H9 (cell line): Measurements from ENCODE around the gene DNASE1L2. TPM values are rescaled to one million over a fixed set of nuclear protein-coding genes. Genes with fewer than 3 reads are reported as not detected.

ENCODE experiments used
- DNase-seq: peaks from one replicate; pipeline ENCODE4 v3.0.0-alpha.2; 2017
- H2AFZ ChIP-seq: one replicate; pipeline ENCODE4 v1.6.1; 2013; ENCODE audit warnings: mild to moderate bottlenecking, low read length, control low read depth, moderate library complexity
- H2AK5ac ChIP-seq: 2 replicates; pipeline ENCODE4 v1.6.1; 2013; ENCODE audit warnings: low read length, control low read depth, mixed read lengths; ENCODE audit not compliant: insufficient read length
- H2BK120ac ChIP-seq: one replicate; pipeline ENCODE4 v1.6.1; 2013; ENCODE audit warnings: low read depth, mild to moderate bottlenecking, low read length, control low read depth, inconsistent platforms; ENCODE audit not compliant: poor library complexity, severe bottlenecking
- H2BK12ac ChIP-seq: 2 replicates; pipeline ENCODE4 v1.6.1; 2013; ENCODE audit warnings: low read length, control low read depth, mixed read lengths, low read depth; ENCODE audit not compliant: insufficient read length
- H2BK15ac ChIP-seq: 2 replicates; pipeline ENCODE4 v1.6.1; 2013; ENCODE audit warnings: low read depth, low read length, control low read depth
- H2BK20ac ChIP-seq: one replicate; pipeline ENCODE4 v1.6.1; 2013; ENCODE audit warnings: low read depth, mild to moderate bottlenecking, low read length, control low read depth, inconsistent platforms; ENCODE audit not compliant: poor library complexity, severe bottlenecking
- H2BK5ac ChIP-seq: 2 replicates; pipeline ENCODE4 v1.6.1; 2013; ENCODE audit warnings: low read length, control low read depth, mixed read lengths; ENCODE audit not compliant: insufficient read length
- H3K14ac ChIP-seq: 2 replicates; pipeline ENCODE4 v1.6.1; 2013; ENCODE audit warnings: low read length, control low read depth; ENCODE audit not compliant: insufficient read depth
- H3K18ac ChIP-seq: 2 replicates; pipeline ENCODE4 v1.6.1; 2013; ENCODE audit warnings: low read depth, mild to moderate bottlenecking, mixed read lengths, low read length, control low read depth; ENCODE audit not compliant: insufficient read length
- H3K23ac ChIP-seq: 2 replicates; pipeline ENCODE4 v1.6.1; 2013; ENCODE audit warnings: low read length, control low read depth, mixed read lengths, low read depth; ENCODE audit not compliant: insufficient read length
- H3K23me2 ChIP-seq: 2 replicates; pipeline ENCODE4 v1.6.1; 2013; ENCODE audit warnings: low read depth, mild to moderate bottlenecking, mixed read lengths, low read length, control low read depth; ENCODE audit not compliant: insufficient read length, poor library complexity, severe bottlenecking
- H3K27ac ChIP-seq: 2 replicates; pipeline ENCODE4 v1.5.1; 2013; ENCODE audit warnings: low read length, control low read depth, mixed read lengths, low read depth; ENCODE audit not compliant: insufficient read length
- H3K27me3 ChIP-seq: 2 replicates; pipeline ENCODE4 v1.6.1; 2013; ENCODE audit warnings: low read length, control low read depth, inconsistent platforms; ENCODE audit not compliant: insufficient read depth
- H3K4ac ChIP-seq: 2 replicates; pipeline ENCODE4 v1.6.1; 2013; ENCODE audit warnings: low read depth, mild to moderate bottlenecking, control low read depth, inconsistent platforms, low read length, moderate library complexity
- H3K4me1 ChIP-seq: 2 replicates; pipeline ENCODE4 v1.6.1; 2013; ENCODE audit warnings: low read length, control low read depth, inconsistent platforms; ENCODE audit not compliant: insufficient read depth
- H3K4me2 ChIP-seq: 2 replicates; pipeline ENCODE4 v1.6.1; 2013; ENCODE audit warnings: low read length, control low read depth, mixed read lengths; ENCODE audit not compliant: insufficient read length, insufficient read depth
- H3K56ac ChIP-seq: 2 replicates; pipeline ENCODE4 v1.6.1; 2013; ENCODE audit warnings: low read depth, mild to moderate bottlenecking, mixed read lengths, low read length, control low read depth; ENCODE audit not compliant: insufficient read length
- H3K79me1 ChIP-seq: 2 replicates; pipeline ENCODE4 v1.6.1; 2013; ENCODE audit warnings: low read depth, mild to moderate bottlenecking, moderate library complexity, low read length, control low read depth, inconsistent platforms; ENCODE audit not compliant: insufficient read depth, poor library complexity, severe bottlenecking
- H3K79me2 ChIP-seq: 2 replicates; pipeline ENCODE4 v1.6.1; 2013; ENCODE audit warnings: low read length, control low read depth, inconsistent platforms; ENCODE audit not compliant: insufficient read depth
- H3K9ac ChIP-seq: 2 replicates; pipeline ENCODE4 v1.6.1; 2013; ENCODE audit warnings: low read length, control low read depth, mixed read lengths; ENCODE audit not compliant: insufficient read length; ENCODE audit errors: extremely low read depth
- H3K9me3 ChIP-seq: one replicate; pipeline ENCODE4 v1.6.1; 2013; ENCODE audit warnings: low read depth, low read length, inconsistent platforms; ENCODE audit not compliant: control insufficient read depth
- H3T11ph ChIP-seq: one replicate; pipeline ENCODE4 v1.6.1; 2013; ENCODE audit warnings: mild to moderate bottlenecking, low read length, control low read depth, inconsistent platforms
- H4K20me1 ChIP-seq: one replicate; pipeline ENCODE4 v1.6.1; 2013; ENCODE audit not compliant: control insufficient read depth, insufficient read length, insufficient read depth
- H4K5ac ChIP-seq: 2 replicates; pipeline ENCODE4 v1.6.1; 2013; ENCODE audit warnings: low read depth, mild to moderate bottlenecking, mixed read lengths, low read length, control low read depth; ENCODE audit not compliant: insufficient read length
- H4K8ac ChIP-seq: replicated peaks from 2 replicates; pipeline ENCODE4 v1.6.1; 2013; ENCODE audit warnings: low read length, control low read depth, mixed read lengths, low read depth; ENCODE audit not compliant: insufficient read length
- H4K91ac ChIP-seq: 2 replicates; pipeline ENCODE4 v1.6.1; 2013; ENCODE audit warnings: low read depth, mild to moderate bottlenecking, moderate library complexity, mixed read lengths, low read length, control low read depth; ENCODE audit not compliant: insufficient read length
- H3K27ac Mint-ChIP-seq, 3 experiments: 2 replicates in 2 of 3; 3 replicates in 1 of 3; pipeline ENCODE4 v1.8.0; 2020 to 2021; ENCODE audit warnings: mixed read lengths in 3 of 3, mild to moderate bottlenecking in 1 of 3, moderate library complexity in 1 of 3
- H3K27me3 Mint-ChIP-seq: 2 replicates; pipeline ENCODE4 v1.8.0; 2021; ENCODE audit warnings: low read depth, mild to moderate bottlenecking, moderate library complexity, mixed read lengths
- H3K36me3 Mint-ChIP-seq, 3 experiments: 2 replicates in 2 of 3; 3 replicates in 1 of 3; pipeline ENCODE4 v1.8.0; 2020 to 2021; ENCODE audit warnings: low read depth in 3 of 3, mixed read lengths in 3 of 3; ENCODE audit not compliant: insufficient read depth in 1 of 3
- H3K4me1 Mint-ChIP-seq, 2 experiments: 2 replicates each; pipeline ENCODE4 v1.8.0; 2020; ENCODE audit warnings: mixed read lengths in 2 of 2
- H3K4me3 Mint-ChIP-seq, 2 experiments: 2 replicates in 1 of 2; 3 replicates in 1 of 2; pipeline ENCODE4 v1.8.0; 2020 to 2021; ENCODE audit warnings: mild to moderate bottlenecking in 2 of 2, mixed read lengths in 2 of 2, moderate library complexity in 1 of 2
- H3K9me3 Mint-ChIP-seq, 2 experiments: 2 replicates in 1 of 2; 3 replicates in 1 of 2; pipeline ENCODE4 v1.8.0; 2020; ENCODE audit warnings: mild to moderate bottlenecking in 2 of 2, mixed read lengths in 2 of 2, moderate library complexity in 1 of 2
- WGBS: extraction: QIAGEN DNeasy Blood & Tissue Kit; methylation state at CpG from one replicate; pipeline ENCODE4 v1.1.7; 2013; ENCODE audit warnings: missing lambda C conversion rate, low lambda C conversion rate, mixed read lengths; ENCODE audit not compliant: insufficient read length; ENCODE audit errors: extremely low coverage; 5-methylcytosine and 5-hydroxymethylcytosine counted together
- total RNA-seq: library from RNA; stranded (reverse); gene quantifications from 2 replicates; pipeline ENCODE4 v1.2.1, GENCODE V29; 2021
- TF ChIP-seq, protein P1 (sequence below): fragments of 200-600 bp; sonication (generic); conservative IDR thresholded peaks from 3 replicates; pipeline ENCODE4 v1.8.0; 2021; ENCODE audit warnings: antibody characterized with exemption, mild to moderate bottlenecking

DNASE1L2 gene
- total RNA-seq, 1 experiment from 2014 or later = 2.5 TPM

DNA sequence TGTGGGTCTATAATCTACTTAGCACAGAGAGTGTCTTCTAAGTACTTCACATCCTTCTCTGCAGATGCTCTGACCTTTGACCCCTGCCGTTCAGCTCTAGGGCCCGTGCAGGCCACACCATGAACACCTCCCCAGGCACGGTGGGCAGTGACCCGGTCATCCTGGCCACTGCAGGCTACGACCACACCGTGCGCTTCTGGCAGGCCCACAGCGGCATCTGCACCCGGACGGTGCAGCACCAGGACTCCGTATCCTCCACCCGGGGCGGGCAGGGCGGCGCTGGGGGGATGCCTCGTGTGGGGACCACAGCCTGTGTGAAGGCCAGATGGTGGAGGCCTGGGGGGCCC, 30.3 kb upstream of the DNASE1L2 start:
- TF ChIP-seq, protein P1, sequence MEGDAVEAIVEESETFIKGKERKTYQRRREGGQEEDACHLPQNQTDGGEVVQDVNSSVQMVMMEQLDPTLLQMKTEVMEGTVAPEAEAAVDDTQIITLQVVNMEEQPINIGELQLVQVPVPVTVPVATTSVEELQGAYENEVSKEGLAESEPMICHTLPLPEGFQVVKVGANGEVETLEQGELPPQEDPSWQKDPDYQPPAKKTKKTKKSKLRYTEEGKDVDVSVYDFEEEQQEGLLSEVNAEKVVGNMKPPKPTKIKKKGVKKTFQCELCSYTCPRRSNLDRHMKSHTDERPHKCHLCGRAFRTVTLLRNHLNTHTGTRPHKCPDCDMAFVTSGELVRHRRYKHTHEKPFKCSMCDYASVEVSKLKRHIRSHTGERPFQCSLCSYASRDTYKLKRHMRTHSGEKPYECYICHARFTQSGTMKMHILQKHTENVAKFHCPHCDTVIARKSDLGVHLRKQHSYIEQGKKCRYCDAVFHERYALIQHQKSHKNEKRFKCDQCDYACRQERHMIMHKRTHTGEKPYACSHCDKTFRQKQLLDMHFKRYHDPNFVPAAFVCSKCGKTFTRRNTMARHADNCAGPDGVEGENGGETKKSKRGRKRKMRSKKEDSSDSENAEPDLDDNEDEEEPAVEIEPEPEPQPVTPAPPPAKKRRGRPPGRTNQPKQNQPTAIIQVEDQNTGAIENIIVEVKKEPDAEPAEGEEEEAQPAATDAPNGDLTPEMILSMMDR = 0 out of 3 replicates have a peak, but pooled peaks have one; percentile 3
- Histone ChIP-seq H3K14ac (no peak overlapping the region), H2BK120ac (no peak overlapping the region), H3K4ac (no peak overlapping the region), H4K5ac (no peak overlapping the region), H2BK12ac (no peak overlapping the region), H3K23ac (no peak overlapping the region), H3K18ac (no peak overlapping the region), H2AFZ (no peak overlapping the region), H3K9ac (peak overlapping the region; percentile 65), H3K4me1 (no peaks in the 10 kb centered on the region; the same call in 1 of the 2 replicates), H3K4me2 (peak overlapping the region; percentile 80), H2AK5ac (no peak overlapping the region), H4K8ac (no peak overlapping the region), H3K27ac (no peak overlapping the region), H3T11ph (no peak overlapping the region), H2BK5ac (no peak overlapping the region), H4K91ac (no peak overlapping the region), H3K9me3 (no peaks in the 10 kb centered on the region), H3K27me3 (no peaks in the 10 kb centered on the region), H4K20me1 (no peaks in the 10 kb centered on the region), H3K79me1 (no peaks in the 10 kb centered on the region), H3K79me2 (no peaks in the 10 kb centered on the region), H2BK15ac (no peak overlapping the region), H3K56ac (no peak overlapping the region), H2BK20ac (no peak overlapping the region), H3K23me2 (peaks cover 12% of the 10 kb centered on the region)
- Mint-ChIP-seq H3K4me1 (peaks cover 6 to 9% of the 10 kb centered on the region in 2 experiments), H3K27me3 (peaks cover 25% of the 10 kb centered on the region), H3K9me3 (peaks cover 0 to 9% of the 10 kb centered on the region in 2 experiments; a peak in 1 of 5 replicates), H3K4me3 (peak overlapping the region; percentile 76 to 84), H3K36me3 (peaks cover 7 to 30% (median 28%) of the 10 kb centered on the region in 3 experiments; a peak in 6 of 7 replicates), H3K27ac (no peak overlapping the region)
- DNase-seq = no peak
- WGBS = no CpG with 5 or more reads among the region's 16 CpGs
